Esophagus (tissue), 2 donors: ENCODE results near the gene TRPM3. TPM values are rescaled to one million over a fixed set of nuclear protein-coding genes. Genes with fewer than 3 reads are reported as not detected.

Experiments used
- H3K27ac ChIP-seq, 2 donors: one replicate each; pipeline ENCODE4 v1.5.1; 2013; ENCODE audit warnings: low read depth in 2 of 2, mild to moderate bottlenecking in 2 of 2, inconsistent platforms in 1 of 2, low read length in 1 of 2, moderate library complexity in 1 of 2
- H3K27me3 ChIP-seq, 2 donors: one replicate each; pipeline ENCODE4 v1.6.1; 2013; ENCODE audit warnings: low read length in 2 of 2, control low read depth in 1 of 2, mild to moderate bottlenecking in 1 of 2; ENCODE audit not compliant: insufficient read depth in 2 of 2, control insufficient read depth in 1 of 2
- H3K36me3 ChIP-seq, 2 donors: one replicate each; pipeline ENCODE4 v1.6.1; 2013; ENCODE audit warnings: low read length in 1 of 2; ENCODE audit not compliant: control insufficient read depth in 2 of 2, insufficient read depth in 2 of 2
- H3K4me1 ChIP-seq, 2 donors: one replicate each; pipeline ENCODE4 v1.6.1; 2013; ENCODE audit warnings: low read length in 1 of 2; ENCODE audit not compliant: control insufficient read depth in 2 of 2, insufficient read depth in 2 of 2
- H3K4me3 ChIP-seq, 2 donors: one replicate each; pipeline ENCODE4 v1.5.1; 2013; ENCODE audit warnings: low read length in 2 of 2, mild to moderate bottlenecking in 2 of 2, low read depth in 1 of 2, moderate library complexity in 1 of 2
- H3K9me3 ChIP-seq, 2 donors: one replicate each; pipeline ENCODE4 v1.6.1; 2013; ENCODE audit warnings: mild to moderate bottlenecking in 2 of 2, low read depth in 1 of 2, low read length in 1 of 2, moderate library complexity in 1 of 2; ENCODE audit not compliant: control insufficient read depth in 2 of 2, insufficient read depth in 1 of 2
- WGBS, 2 donors: extraction: QIAGEN DNeasy Blood & Tissue Kit; methylation state at CpG; one replicate each; pipeline ENCODE4 v1.1.7; 2013; 5-methylcytosine and 5-hydroxymethylcytosine counted together
- polyA plus RNA-seq, 2 donors: library from polyadenylated mRNA; stranded (reverse); fragments of 200-250 nt; gene quantifications; one replicate each; pipeline ENCODE4 v1.2.3, GENCODE V29; 2013
- donor health status: healthy with polysubstance abuse.
- donor health status: Bipolar disorder and iron deficiency.

Gene TRPM3
- polyA plus RNA-seq, 2 donors: under 0.01 to 0.02 TPM

DNA sequence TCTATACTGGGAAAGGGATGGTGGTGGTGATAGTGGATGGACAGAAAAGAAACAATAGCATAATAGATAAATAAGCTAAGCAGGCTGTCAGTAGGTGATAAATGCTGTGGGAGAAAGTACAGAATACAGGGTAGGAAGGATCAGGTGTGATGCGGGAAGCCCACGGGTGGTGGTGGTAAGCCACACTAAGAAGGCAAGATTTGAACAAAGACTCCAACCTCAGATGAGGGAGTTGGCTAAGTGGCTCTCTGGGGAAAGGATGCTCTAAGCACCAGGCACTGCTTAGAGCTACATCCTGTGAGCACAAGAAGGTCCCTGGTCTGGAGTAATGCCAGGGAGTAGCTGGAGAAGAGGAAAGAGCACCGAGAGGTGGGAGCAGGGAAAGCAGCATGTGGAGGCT lies 555.4 kb downstream of the TRPM3 start:
- Histone ChIP-seq H3K36me3 (no peaks in the 10 kb centered on the region), H3K9me3 (no peaks in the 10 kb centered on the region), H3K4me1 (no peaks in the 10 kb centered on the region), H3K27me3 (no peaks in the 10 kb centered on the region), H3K4me3 (no peak overlapping the region), H3K27ac (no peak overlapping the region)
- 85 to 86% methylated on average over 3 of the region's 3 CpGs for WGBS, 2 donors

DNA sequence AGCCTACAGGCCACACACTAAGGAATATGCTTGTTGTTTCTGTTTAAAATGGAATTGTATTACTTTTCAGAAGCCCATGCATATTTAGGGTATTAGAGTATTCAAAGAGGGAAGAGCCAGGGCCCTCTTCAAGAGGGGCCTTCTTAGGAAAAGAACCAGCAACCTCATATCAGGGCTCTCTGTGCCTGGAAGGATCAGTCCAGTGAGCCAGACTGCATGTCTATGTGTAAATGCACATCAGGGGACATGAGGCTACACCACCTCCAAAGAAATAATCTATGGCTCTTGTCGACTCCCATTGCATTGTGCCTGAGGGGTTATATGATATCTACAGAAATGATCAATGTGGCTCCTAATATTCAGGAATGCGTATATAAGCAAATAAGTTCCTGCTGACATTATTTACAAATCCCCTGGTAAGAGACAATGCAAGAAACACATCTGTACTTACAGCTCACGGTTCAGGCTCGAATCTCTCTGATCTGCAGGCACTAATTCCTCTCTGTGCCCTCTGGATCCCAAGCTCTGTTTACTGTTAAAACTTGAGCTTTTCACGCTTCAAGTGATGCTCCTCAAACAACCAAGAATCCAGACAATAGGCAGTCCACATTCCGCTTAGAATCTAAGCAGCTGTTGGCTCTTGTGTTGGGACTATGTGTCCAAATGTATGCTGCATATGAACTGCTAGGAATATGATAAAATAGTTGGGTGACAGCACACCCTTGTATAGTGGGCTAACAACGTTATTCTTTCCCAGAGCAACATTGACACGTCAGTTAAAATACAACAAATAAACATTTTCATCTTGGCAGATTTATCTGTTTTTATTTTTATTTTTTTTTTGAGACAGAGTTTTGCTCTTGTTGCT lies 556.7 kb downstream of the TRPM3 start:
- 74 to 82% methylated on average over 8 of the region's 8 CpGs for WGBS, 2 donors
- H3K36me3 ChIP-seq: no peaks in the 10 kb centered on the region
- H3K4me3 ChIP-seq: no peak overlapping the region
- H3K4me1 ChIP-seq: no peaks in the 10 kb centered on the region
- no peaks in the 10 kb centered on the region for H3K9me3 ChIP-seq
- no peaks in the 10 kb centered on the region for H3K27me3 ChIP-seq
- H3K27ac ChIP-seq: peak overlapping the region; percentile 25 to 68

DNA sequence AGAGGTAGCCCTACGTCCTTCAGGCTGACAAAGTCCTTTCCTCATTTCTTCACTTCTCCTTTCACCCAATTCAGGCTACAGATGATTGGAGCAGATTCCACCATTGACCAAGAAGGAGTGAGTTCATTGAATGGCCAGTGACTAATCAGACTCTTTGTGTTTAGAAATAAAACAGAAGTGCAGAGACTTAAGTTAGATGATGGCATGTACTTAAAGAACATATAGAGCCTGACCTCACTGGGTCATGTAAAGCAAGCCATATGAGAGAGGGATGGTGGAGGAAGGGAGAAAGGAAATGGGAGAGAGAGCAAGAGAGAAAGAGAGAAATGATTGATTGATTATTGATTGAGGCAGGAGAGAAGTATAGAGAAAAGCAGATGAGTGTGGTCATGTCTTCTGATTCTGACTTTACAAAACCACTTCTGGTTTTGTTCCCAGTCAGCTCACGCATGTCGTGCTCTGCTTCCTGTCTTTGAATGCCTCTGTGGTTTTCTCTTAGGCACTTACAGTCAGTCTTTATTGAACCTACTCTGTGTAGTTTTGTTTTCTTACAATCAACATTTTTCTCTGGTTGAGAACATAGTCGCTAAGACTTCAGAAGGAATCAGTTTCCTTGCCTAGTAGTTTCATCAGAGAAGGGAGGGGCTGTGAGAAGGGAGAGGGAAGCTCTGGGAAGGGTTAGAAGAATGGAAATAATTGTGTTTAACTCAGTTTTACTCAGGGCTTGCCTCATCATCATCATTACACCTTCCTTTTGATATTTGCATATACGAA lies 557.8 kb downstream of the TRPM3 start:
- H3K27me3 ChIP-seq: no peaks in the 10 kb centered on the region
- H3K4me3 ChIP-seq: no peak overlapping the region
- H3K9me3 ChIP-seq: no peaks in the 10 kb centered on the region
- peak overlapping the region; percentile 22 to 26 for H3K27ac ChIP-seq
- H3K36me3 ChIP-seq: no peaks in the 10 kb centered on the region
- no peaks in the 10 kb centered on the region for H3K4me1 ChIP-seq
- WGBS, 2 donors: 54 to 59% methylated on average over 5 of the region's 5 CpGs

DNA sequence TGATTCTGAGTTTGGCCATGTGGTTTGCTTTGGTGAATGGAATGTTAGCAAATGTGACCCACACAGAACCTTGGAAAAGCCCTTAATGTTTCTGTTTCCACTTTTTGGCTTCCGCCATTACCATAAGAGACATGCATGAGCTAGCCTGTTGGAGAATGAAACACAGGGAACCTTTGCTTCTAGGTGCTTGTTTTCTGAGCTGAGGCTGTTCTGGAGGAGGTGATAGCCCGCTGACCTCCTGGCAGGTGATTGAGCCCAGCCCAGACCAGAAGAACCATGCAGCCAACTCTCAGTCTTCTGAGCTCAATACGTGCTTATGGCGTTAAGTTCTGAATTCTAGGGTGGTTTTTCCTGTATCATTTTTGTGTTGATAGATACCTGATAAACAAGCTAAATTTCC lies 558.4 kb downstream of the TRPM3 start:
- 92 to 93% methylated on average over 4 of the region's 4 CpGs for WGBS, 2 donors
- Histone ChIP-seq H3K27ac (peak overlapping the region; percentile 22 to 26), H3K36me3 (no peaks in the 10 kb centered on the region), H3K4me3 (no peak overlapping the region), H3K27me3 (no peaks in the 10 kb centered on the region), H3K4me1 (no peaks in the 10 kb centered on the region), H3K9me3 (no peaks in the 10 kb centered on the region)

- H3K27ac ChIP-seq: peak overlapping the region; percentile 14 to 65
- H3K27me3 ChIP-seq: no peaks in the 10 kb centered on the region
- WGBS, 2 donors: 75 to 84% methylated on average over 3 of the region's 3 CpGs
- H3K4me3 ChIP-seq: no peak overlapping the region
- no peaks in the 10 kb centered on the region for H3K9me3 ChIP-seq
- H3K4me1 ChIP-seq: no peaks in the 10 kb centered on the region
- no peaks in the 10 kb centered on the region for H3K36me3 ChIP-seq
These were observed 559.5 kb downstream of the TRPM3 start for GRCh38 chr9:70561786-70562395.

- Histone ChIP-seq H3K9me3 (no peaks in the 10 kb centered on the region), H3K4me3 (no peak overlapping the region), H3K27ac (peak overlapping the region in 1 of 2 donors; percentile 14), H3K4me1 (no peaks in the 10 kb centered on the region), H3K36me3 (no peaks in the 10 kb centered on the region), H3K27me3 (no peaks in the 10 kb centered on the region)
- 72 to 75% methylated on average over 4 of the region's 4 CpGs for WGBS, 2 donors
These were observed 560.3 kb downstream of the TRPM3 start for GRCh38 chr9:70561111-70561510.

- H3K9me3 ChIP-seq: no peaks in the 10 kb centered on the region
- no peaks in the 10 kb centered on the region for H3K27me3 ChIP-seq
- H3K27ac ChIP-seq: no peak overlapping the region
- H3K4me1 ChIP-seq: no peaks in the 10 kb centered on the region
- H3K4me3 ChIP-seq: no peak overlapping the region
- H3K36me3 ChIP-seq: no peaks in the 10 kb centered on the region
These were observed 562.3 kb downstream of the TRPM3 start for GRCh38 chr9:70559102-70559501.

DNA sequence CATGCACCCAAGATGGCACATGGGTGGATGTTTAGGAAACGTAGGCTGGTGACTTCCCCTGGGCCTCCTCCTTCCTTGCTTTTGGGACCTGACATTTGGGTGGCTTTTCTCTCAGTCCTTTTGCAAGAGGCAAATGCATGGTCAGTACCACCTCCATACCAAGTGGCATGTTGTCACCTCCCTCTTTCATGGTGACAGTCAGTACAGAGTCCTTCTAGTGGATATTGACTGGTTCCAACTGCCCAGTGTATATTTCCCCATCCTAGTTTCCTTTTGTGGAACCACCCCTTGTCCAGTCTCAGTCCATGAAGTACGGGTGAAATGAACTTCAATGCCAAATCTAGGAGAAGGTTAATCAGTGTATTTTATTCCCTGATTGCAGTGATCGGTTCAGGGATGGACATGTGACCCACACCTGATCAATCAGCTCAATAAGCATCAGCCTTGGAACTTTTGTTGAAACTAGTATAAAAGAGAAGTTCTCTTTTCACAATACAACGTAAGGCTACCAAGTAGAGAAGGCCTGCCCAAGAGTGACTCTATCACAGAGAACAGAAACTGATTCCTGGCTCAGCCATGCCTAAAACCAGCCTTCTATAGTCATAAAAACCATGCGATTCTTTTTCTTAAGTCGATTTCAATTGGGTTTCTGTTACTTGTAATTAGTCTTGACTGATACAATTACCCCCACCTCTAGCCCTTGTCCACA lies 563.6 kb downstream of the TRPM3 start:
- peaks cover 0 to 2% of the 10 kb centered on the region in 2 donors for H3K4me1 ChIP-seq
- H3K27ac ChIP-seq: no peak overlapping the region
- no peaks in the 10 kb centered on the region for H3K36me3 ChIP-seq

GRCh38 chr9:70556771-70557170 lies 564.6 kb downstream of the TRPM3 start:
- Histone ChIP-seq H3K9me3 (no peaks in the 10 kb centered on the region), H3K36me3 (no peaks in the 10 kb centered on the region), H3K27me3 (no peaks in the 10 kb centered on the region), H3K4me1 (peaks cover 0 to 2% of the 10 kb centered on the region in 2 donors), H3K4me3 (no peak overlapping the region), H3K27ac (no peak overlapping the region)
- 88 to 97% methylated on average over 1 of the region's 1 CpG for WGBS, 2 donors

More for the DNA sequence above, 563.6 kb downstream of the TRPM3 start:
- H3K9me3 ChIP-seq: no peaks in the 10 kb centered on the region
- no peaks in the 10 kb centered on the region for H3K27me3 ChIP-seq
- H3K4me3 ChIP-seq: no peak overlapping the region
- WGBS, 2 donors: 74 to 91% methylated on average over 6 of the region's 6 CpGs
